SK-N-SH (cell line): ENCODE measurements around the gene CYB5D1.

ENCODE experiments used
- EP300 ChIP-seq, 2 experiments: IDR thresholded peaks; 2 replicates each; pipeline versions ENCODE4 v1.4.0 to v1.6.1; 2012; ENCODE audit warnings: borderline replicate concordance in 1 of 2, low read depth in 1 of 2, low read length in 1 of 2
- FOXJ3 ChIP-seq: sonication (generic); formaldehyde crosslinking; IDR thresholded peaks from 2 replicates; pipeline ENCODE4 v1.5.1; 2020; ENCODE audit warnings: mild to moderate bottlenecking, missing genetic modification reagents
- MEF2A ChIP-seq: IDR thresholded peaks from 2 replicates; pipeline ENCODE4 v1.4.0; 2012; ENCODE audit warnings: low read depth, borderline replicate concordance
- RFX5 ChIP-seq: IDR thresholded peaks from 2 replicates; pipeline ENCODE4 v1.6.1; 2012; ENCODE audit warnings: mild to moderate bottlenecking, improper control_type of control experiment, low read length
- RXRA ChIP-seq: IDR thresholded peaks from 2 replicates; pipeline ENCODE4 v1.4.0; 2012; ENCODE audit warnings: low read depth, mild to moderate bottlenecking, borderline replicate concordance
- TAF1 ChIP-seq: IDR thresholded peaks from 2 replicates; pipeline ENCODE4 v1.6.1; 2012; ENCODE audit warnings: low read depth, mild to moderate bottlenecking, low read length, moderate library complexity, borderline replicate concordance
- TCF12 ChIP-seq: IDR thresholded peaks from 2 replicates; pipeline ENCODE4 v1.4.0; 2012
- YY1 ChIP-seq: IDR thresholded peaks from 2 replicates; pipeline ENCODE4 v1.4.0; 2012; ENCODE audit warnings: low read depth, mild to moderate bottlenecking
- TF ChIP-seq, protein P1 (sequence below): IDR thresholded peaks from 2 replicates; pipeline ENCODE4; 2012
- TF ChIP-seq, protein P2 (sequence below): fragments of 200-600 bp; sonication (generic); IDR thresholded peaks from 2 replicates; pipeline ENCODE4 v1.6.1; 2017; ENCODE audit warnings: antibody characterized with exemption, mild to moderate bottlenecking, moderate library complexity
- TF ChIP-seq, protein P3 (sequence below): IDR thresholded peaks from 2 replicates; pipeline ENCODE4 v1.6.1; 2012; ENCODE audit warnings: mild to moderate bottlenecking, low read depth, low read length, moderate library complexity

DNA sequence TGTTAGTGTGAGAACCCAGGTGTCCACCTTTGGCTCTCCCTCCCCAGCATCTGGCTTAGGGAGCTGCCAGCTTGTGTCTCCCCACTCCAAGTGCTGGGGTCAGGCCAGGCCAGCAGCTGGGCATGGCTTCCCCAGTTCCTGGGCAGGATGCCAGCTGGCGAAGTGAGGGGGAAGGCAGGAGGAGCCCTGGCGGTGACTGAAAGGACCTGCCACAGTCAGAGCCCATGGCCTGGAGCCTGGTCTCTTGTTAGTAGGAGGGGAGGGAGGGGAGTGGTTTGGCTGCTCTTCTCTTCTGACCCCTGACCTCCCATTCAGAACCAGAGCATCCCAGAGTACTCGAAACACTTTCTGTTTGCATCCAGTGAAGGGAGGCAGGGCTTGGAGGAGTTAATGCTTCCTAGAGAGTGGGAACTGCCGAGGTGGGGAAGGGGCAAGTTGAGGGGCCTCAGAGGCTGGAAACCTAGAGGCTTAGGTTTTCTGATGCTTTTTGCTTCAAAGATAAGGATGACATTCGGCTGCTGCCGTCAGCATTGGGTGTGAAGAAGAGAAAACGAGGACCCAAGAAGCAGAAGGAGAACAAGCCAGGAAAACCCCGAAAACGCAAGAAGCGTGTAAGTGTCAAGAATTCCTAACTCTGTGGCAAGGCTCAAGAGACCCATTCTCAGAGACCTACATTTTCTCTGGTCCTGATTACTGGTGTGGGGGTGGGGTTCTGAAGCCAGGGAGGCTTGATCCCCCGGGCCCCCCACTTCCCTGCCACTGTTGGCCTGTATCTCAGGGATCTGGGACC, 31.6 kb downstream of the CYB5D1 start:
- TF ChIP-seq, protein P1, sequence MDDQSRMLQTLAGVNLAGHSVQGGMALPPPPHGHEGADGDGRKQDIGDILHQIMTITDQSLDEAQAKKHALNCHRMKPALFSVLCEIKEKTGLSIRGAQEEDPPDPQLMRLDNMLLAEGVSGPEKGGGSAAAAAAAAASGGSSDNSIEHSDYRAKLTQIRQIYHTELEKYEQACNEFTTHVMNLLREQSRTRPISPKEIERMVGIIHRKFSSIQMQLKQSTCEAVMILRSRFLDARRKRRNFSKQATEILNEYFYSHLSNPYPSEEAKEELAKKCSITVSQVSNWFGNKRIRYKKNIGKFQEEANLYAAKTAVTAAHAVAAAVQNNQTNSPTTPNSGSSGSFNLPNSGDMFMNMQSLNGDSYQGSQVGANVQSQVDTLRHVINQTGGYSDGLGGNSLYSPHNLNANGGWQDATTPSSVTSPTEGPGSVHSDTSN, result peak; percentile 75
- TF ChIP-seq TCF12 (peak; percentile 91), EP300 (IDR thresholded peaks at IDR 0.05; ENCODE audit: borderline replicate concordance in 1 of 2, low read depth in 1 of 2, low read length in 1 of 2) (peak; percentile 37 to 91; a peak in 2 of 4 replicates), YY1 (no peak; the same call in 1 of the 2 replicates), TAF1 (no peak), RFX5 (0 out of 2 replicates have a peak, but pooled peaks have one; percentile 15), MEF2A (no peak), FOXJ3 (peak; percentile 64; the same call in 1 of the 2 replicates), RXRA (peak; percentile 96)
- TF ChIP-seq, protein P2, sequence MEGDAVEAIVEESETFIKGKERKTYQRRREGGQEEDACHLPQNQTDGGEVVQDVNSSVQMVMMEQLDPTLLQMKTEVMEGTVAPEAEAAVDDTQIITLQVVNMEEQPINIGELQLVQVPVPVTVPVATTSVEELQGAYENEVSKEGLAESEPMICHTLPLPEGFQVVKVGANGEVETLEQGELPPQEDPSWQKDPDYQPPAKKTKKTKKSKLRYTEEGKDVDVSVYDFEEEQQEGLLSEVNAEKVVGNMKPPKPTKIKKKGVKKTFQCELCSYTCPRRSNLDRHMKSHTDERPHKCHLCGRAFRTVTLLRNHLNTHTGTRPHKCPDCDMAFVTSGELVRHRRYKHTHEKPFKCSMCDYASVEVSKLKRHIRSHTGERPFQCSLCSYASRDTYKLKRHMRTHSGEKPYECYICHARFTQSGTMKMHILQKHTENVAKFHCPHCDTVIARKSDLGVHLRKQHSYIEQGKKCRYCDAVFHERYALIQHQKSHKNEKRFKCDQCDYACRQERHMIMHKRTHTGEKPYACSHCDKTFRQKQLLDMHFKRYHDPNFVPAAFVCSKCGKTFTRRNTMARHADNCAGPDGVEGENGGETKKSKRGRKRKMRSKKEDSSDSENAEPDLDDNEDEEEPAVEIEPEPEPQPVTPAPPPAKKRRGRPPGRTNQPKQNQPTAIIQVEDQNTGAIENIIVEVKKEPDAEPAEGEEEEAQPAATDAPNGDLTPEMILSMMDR, result peak; percentile 51
- TF ChIP-seq, protein P3, sequence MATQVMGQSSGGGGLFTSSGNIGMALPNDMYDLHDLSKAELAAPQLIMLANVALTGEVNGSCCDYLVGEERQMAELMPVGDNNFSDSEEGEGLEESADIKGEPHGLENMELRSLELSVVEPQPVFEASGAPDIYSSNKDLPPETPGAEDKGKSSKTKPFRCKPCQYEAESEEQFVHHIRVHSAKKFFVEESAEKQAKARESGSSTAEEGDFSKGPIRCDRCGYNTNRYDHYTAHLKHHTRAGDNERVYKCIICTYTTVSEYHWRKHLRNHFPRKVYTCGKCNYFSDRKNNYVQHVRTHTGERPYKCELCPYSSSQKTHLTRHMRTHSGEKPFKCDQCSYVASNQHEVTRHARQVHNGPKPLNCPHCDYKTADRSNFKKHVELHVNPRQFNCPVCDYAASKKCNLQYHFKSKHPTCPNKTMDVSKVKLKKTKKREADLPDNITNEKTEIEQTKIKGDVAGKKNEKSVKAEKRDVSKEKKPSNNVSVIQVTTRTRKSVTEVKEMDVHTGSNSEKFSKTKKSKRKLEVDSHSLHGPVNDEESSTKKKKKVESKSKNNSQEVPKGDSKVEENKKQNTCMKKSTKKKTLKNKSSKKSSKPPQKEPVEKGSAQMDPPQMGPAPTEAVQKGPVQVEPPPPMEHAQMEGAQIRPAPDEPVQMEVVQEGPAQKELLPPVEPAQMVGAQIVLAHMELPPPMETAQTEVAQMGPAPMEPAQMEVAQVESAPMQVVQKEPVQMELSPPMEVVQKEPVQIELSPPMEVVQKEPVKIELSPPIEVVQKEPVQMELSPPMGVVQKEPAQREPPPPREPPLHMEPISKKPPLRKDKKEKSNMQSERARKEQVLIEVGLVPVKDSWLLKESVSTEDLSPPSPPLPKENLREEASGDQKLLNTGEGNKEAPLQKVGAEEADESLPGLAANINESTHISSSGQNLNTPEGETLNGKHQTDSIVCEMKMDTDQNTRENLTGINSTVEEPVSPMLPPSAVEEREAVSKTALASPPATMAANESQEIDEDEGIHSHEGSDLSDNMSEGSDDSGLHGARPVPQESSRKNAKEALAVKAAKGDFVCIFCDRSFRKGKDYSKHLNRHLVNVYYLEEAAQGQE, result 0 out of 2 replicates have a peak, but pooled peaks have one; percentile 5
